Measurements from ENCODE around the gene ZFHX3. TPM values are rescaled to one million over a fixed set of nuclear protein-coding genes. Genes with fewer than 3 reads are reported as not detected.
A peak's percentile ranks its signal among the peaks of the same experiment; 100 is the strongest.

ZFHX3 gene
- total RNA-seq, 2 donors from 2014 or later = 9.2 to 18.9 TPM

- Histone ChIP-seq H3K4me3 (peak overlapping the region; percentile 3 to 81), H3K9me3 (no peaks in the 10 kb centered on the region), H3K27me3 (no peaks in the 10 kb centered on the region), H3K36me3 (no peaks in the 10 kb centered on the region), H3K4me1 (peaks cover 0 to 53% of the 10 kb centered on the region in 2 donors), H3K27ac (peak overlapping the region; percentile 90 to 91)
- DNase-seq (ENCODE audit: low spot score) = no peak
- TF ChIP-seq, protein P1, sequence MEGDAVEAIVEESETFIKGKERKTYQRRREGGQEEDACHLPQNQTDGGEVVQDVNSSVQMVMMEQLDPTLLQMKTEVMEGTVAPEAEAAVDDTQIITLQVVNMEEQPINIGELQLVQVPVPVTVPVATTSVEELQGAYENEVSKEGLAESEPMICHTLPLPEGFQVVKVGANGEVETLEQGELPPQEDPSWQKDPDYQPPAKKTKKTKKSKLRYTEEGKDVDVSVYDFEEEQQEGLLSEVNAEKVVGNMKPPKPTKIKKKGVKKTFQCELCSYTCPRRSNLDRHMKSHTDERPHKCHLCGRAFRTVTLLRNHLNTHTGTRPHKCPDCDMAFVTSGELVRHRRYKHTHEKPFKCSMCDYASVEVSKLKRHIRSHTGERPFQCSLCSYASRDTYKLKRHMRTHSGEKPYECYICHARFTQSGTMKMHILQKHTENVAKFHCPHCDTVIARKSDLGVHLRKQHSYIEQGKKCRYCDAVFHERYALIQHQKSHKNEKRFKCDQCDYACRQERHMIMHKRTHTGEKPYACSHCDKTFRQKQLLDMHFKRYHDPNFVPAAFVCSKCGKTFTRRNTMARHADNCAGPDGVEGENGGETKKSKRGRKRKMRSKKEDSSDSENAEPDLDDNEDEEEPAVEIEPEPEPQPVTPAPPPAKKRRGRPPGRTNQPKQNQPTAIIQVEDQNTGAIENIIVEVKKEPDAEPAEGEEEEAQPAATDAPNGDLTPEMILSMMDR (IDR thresholded peaks at IDR 0.05) = no peak
Observed at GRCh38 chr16:73054813-73055482, 7.0 kb upstream of the ZFHX3 start.

DNA sequence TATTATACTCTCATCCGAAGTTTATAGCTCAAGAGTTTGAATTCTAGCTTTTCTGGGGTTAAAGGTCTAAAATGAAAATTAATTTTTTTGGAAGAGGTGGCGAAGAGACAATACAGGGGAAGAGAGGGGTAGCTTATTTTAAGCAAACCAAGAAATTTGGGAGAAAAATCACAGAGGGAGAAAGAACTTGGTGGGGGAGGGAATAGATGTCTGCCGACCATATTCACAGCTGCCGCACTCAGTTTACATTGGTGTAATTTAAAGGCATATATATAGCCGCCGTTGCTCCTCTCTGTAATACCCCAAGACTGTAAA lies 6.5 kb upstream of the ZFHX3 start:
- Histone ChIP-seq H3K27me3 (no peaks in the 10 kb centered on the region), H3K9me3 (no peaks in the 10 kb centered on the region), H3K27ac (peak overlapping the region; percentile 90 to 91), H3K36me3 (no peaks in the 10 kb centered on the region), H3K4me3 (no peak overlapping the region), H3K4me1 (peaks cover 0 to 50% of the 10 kb centered on the region in 2 donors)
- TF ChIP-seq, protein P1 (IDR thresholded peaks at IDR 0.05) = no peak
- no peak for DNase-seq (ENCODE audit: low spot score)

DNA sequence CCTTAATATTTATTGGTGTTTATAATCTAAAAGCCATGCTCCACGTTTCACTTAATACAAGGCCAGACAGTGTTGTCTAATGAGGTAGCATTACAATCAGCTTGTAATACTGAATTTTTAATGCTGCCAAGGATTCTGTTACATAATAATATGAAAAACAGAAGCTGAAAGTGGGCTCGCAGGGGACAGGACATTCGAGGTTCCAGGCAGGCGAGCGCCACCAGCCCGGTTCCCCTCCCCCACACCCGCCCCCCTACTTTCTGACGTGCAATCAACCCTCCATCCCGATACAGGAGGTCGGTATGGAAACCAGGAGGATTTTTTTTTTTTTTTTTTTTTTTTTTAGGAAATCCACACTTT lies 6.2 kb upstream of the ZFHX3 start:
- TF ChIP-seq, protein P1 (IDR thresholded peaks at IDR 0.05) = no peak
- Histone ChIP-seq H3K36me3 (no peaks in the 10 kb centered on the region), H3K4me3 (no peak overlapping the region), H3K27me3 (no peaks in the 10 kb centered on the region), H3K4me1 (peaks cover 0 to 51% of the 10 kb centered on the region in 2 donors), H3K9me3 (no peaks in the 10 kb centered on the region), H3K27ac (peak overlapping the region; percentile 90 to 91)
- DNase-seq (ENCODE audit: low spot score) = no peak

DNA sequence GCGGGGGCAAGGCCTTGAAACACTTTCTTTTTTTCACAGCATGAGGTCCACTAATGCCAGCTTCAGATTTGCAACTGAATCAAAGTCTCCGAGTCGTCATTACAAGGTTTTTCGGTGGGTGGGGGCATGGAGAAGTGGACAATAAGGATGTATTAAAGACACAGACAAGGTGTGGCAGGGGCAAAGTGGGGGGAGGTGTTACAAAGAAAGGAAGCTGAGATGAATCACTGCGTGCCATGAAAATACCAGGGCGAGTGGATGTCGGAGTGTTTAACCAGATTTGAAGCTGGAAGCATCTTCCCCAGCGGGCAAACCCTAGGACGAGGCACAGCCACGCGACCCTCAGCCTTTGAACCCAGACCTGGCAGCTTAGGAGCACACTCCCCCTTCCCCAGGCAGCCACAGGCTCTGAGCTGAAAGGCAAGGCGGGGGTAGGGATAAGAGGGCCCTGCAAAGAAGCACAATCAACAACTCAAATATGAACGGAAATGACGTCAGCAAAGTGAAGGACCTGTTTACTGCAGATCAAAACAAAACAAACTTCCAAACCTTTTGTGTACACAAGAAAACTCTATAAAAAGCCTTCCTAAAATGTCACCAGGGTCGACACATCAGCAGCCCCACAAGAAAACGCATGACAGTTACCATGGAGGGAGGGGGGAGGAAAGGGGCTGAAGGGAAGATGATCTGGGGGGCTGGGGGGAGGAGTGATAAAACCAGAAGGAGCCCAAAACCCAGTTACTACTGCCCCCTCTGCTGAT lies 5.6 kb upstream of the ZFHX3 start:
- Histone ChIP-seq H3K36me3 (no peaks in the 10 kb centered on the region), H3K4me3 (no peak overlapping the region)
- no peak for DNase-seq (ENCODE audit: low spot score)

GRCh38 chr16:73053038-73053363 lies 5.1 kb upstream of the ZFHX3 start:
- TF ChIP-seq, protein P1 (IDR thresholded peaks at IDR 0.05) = no peak
- peaks cover 0 to 59% of the 10 kb centered on the region in 2 donors for H3K4me1 ChIP-seq
- no peak for DNase-seq (ENCODE audit: low spot score)
- peak overlapping the region; percentile 90 to 91 for H3K27ac ChIP-seq
- no peaks in the 10 kb centered on the region for H3K9me3 ChIP-seq
- H3K36me3 ChIP-seq = no peaks in the 10 kb centered on the region
- no peak overlapping the region for H3K4me3 ChIP-seq
- H3K27me3 ChIP-seq = no peaks in the 10 kb centered on the region

More for the DNA sequence above, 5.6 kb upstream of the ZFHX3 start:
- H3K9me3 ChIP-seq = no peaks in the 10 kb centered on the region
- TF ChIP-seq, protein P1 (IDR thresholded peaks at IDR 0.05) = no peak
- peak overlapping the region; percentile 90 to 91 for H3K27ac ChIP-seq
- H3K27me3 ChIP-seq = no peaks in the 10 kb centered on the region
- peaks cover 0 to 56% of the 10 kb centered on the region in 2 donors for H3K4me1 ChIP-seq

All from right atrium auricular region (tissue), 2 donors.